DMS79 treated with DMSO at 0.1 percent for 48 hours (cell line): Measurements from ENCODE around the gene NFYA.
A peak's percentile ranks its signal among the peaks of the same experiment; 100 is the strongest.

Source experiments
- DNase-seq: peaks from one replicate; lab custom pipeline; 2025; lab: John Stamatoyannopoulos, UW

NFYA gene

DNA sequence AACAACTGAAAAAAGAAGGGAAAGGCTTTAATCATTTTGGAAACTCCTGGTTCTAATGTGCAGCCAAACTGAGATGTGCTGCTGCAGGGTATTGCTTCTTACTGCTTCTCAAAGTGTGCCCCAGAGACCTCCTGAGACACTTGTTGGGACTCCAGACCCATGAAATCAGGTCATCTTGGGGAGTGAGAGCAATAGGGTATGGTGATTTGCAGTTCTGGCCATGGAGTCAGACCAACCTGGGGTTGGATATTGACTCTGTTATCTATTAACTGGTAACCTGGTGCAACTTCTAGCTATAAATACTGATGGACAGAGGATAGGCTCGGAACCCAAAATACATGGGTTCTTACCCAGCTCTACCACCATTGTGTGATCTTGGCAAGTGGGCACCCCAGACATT, 26.7 kb upstream of the NFYA start:
- DNase-seq: no peak

- DNase-seq: no peak
Measured at GRCh38 chr6:41047306-41047705, 25.5 kb upstream of the NFYA start.

DNA sequence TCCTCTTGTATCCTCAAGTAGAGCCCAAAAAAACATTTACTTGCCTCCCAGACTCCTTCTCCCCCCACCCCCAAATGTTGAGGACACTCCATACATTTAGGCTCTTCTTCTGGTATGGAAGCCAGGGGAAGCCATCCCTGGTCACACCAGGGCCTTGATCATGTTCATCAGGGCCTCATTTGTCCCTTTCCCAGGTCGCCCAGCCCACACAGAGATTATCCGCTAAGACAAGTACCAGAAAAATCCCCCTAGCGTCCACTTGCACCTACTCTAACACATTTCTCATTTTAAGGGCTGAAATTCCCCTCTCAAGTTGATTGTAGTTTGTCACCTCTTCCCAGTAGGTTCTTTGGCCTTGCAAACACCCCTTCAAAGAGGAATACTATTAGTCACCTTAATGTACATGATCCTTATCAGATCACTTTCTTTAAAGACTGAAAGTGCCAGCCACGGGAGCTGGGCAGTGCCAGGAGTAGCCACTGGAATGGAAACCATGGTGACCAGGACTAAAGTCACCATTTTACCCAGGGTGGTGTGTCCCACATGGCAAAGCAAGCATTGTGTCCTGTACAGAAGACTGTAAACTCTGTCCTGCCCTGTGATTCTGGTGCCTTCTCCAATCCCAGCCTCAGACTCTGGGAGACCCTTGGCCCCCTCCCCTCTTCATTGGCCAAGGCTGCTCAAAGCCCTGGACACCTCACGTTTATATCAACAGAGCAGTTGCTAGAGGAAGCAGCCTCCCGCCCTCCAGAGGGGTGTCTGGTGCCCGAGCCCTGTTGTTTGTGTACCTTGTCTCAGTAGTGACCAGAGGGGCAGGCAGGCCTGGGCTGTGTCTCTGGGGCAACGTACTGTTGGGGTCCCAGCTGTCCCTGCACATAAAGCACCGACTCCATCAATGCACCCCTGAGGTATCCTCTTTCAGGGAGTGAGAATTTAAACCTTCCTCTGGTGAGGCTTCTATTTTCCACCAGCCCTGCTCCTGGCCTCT, 24.7 kb upstream of the NFYA start:
- DNase-seq: no peak

- no peak for DNase-seq
Measured at GRCh38 chr6:41049521-41049920, 23.3 kb upstream of the NFYA start.

- no peak for DNase-seq
Measured at GRCh38 chr6:41049955-41050354, 22.8 kb upstream of the NFYA start.

- no peak for DNase-seq
Measured at GRCh38 chr6:41050536-41050935, 22.2 kb upstream of the NFYA start.

- DNase-seq: no peak
Measured at GRCh38 chr6:41051873-41052272, 20.9 kb upstream of the NFYA start.

GRCh38 chr6:41053041-41053440, 19.7 kb upstream of the NFYA start, which contains the start of gene APOBEC2:
APOBEC2 (plus strand) TSS chr6:41053202; CDS start chr6:41053348, 146 bp downstream.
- DNase-seq: no peak

DNA sequence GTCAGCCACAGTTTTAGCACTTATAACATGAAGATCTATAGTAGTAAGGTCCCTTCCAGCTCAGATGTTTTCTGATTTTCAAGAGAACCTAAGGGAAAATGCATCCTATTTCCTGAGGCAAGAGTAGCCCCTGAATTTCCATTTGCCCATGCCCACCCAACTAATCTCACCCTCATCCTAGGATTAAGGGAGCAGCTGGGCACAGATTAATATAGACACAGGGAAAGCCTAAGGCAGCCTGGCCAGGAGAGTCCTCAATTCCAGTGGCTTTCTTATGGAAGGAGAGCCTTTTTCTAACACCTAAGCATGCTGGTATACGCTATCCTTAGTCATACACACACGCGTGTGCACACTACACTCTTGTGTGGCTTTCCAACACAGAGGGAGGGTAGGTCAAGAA, 18.3 kb upstream of the NFYA start:
- no peak for DNase-seq

GRCh38 chr6:41055149-41055548, 17.6 kb upstream of the NFYA start:
- DNase-seq: no peak

GRCh38 chr6:41056768-41057490, 15.8 kb upstream of the NFYA start:
- DNase-seq: no peak

GRCh38 chr6:41058783-41059181, 14.0 kb upstream of the NFYA start:
- DNase-seq: no peak

DNA sequence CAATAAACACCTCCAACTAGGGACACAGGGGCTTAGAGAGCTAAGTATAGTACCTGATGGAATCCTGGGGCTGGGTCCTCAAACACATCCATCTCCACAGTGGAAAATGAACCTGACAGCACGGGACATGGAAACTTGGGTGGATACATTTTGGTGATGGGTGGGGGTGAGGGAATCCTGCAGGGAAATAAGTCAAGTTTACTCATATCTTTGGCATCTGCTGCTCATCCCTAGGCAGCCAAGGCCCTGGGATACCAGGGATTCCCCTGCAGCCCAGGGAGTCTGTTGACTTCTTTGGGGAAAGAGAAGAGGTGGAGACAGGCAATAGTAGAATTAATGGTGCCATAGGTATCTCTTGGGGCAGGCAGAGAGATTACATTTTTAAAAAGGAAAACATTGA, 13.2 kb upstream of the NFYA start:
- DNase-seq: no peak

DNA sequence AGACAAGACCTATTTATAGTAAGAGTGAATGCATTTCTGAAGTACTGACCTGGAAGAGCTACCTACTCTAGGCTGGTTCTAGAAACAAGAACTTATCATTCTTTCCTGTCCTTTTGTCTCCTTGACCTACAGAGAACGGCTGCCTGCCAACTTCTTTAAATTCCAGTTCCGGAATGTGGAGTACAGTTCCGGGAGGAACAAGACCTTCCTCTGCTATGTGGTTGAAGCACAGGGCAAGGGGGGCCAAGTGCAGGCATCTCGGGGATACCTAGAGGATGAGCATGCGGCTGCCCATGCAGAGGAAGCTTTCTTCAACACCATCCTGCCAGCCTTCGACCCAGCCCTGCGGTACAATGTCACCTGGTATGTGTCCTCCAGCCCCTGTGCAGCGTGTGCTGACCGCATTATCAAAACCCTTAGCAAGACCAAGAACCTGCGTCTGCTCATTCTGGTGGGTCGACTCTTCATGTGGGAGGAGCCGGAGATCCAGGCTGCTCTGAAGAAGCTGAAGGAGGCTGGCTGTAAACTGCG, 11.5 kb upstream of the NFYA start:
- peak; percentile 51 for DNase-seq

DNA sequence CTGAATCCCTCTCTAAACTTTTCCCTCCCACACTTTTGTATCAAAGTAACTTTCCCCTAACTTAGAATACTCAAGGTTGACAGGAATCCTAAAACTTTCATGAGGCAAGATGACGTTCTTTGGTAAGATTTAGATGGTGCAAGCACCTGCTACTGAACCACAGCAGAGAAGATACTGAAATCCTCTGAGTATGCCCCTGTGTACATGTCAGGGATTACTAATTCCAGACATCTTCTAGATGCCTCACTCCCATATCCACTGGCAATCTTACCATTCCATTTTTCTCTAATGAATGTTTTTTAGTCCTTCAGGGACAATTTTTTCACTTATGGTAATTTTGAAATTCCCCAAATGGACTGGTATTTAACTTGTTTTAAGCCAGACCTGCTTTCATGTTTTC, 10.7 kb upstream of the NFYA start:
- DNase-seq: no peak

DNA sequence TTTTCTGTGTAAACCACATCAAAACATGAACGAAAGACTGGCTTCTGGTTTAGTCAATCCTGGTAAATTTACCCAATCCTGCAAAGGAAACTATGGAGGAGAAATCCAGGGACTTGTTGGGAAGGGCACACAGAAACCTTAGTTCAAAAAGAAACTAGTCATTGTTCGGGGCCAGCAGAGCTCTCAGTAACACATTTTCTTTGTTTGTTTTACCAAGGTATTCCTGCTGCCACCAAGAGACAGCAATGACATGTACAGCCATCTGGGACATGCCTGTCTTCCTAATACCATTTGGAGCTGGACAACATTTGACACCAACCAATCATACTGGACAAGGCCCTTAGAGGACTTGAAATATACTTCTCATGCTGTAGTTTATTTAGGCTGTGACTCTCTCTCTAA, 8.9 kb upstream of the NFYA start:
- DNase-seq: no peak

DNA sequence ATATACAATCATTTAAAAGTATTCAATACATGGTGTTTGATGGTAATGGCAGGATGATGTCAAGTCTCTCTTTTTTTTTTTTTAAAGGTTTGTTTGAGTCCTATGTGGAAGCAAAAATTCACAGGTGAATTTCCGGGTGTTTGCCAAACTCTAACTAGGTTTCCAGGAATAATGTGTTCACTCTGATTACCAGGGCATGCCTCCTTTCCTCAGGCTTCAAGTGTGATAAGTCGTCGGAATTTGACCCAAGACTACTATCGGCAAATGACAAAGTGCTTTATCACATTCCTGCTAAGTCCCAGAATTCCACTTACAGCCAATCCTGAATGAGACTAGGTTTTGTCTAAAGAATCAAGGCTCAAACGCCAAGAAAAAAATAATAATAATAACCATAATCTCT, 7.9 kb upstream of the NFYA start:
- DNase-seq: no peak

DNA sequence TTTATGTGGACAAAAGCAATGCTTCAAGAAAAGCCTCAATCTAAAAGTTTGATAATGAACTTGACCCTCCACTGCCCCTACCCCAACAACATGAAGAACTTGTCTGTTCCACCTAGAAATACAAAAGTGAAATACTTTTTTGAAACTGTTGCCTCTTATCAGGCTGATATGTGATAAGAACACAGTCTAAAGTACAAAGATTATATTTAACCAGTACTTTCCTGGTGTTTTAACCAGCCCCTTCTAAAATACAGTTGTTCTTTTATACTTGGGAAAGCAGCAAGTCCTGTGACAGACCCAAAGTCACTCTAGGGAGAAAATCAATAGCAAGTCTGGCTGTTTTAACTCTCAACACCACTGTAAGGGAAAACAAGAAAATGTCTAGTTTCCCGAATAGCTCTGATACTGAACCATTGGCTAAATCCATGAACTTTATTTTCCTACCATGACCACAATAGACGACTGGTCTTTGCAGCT, 7.2 kb upstream of the NFYA start:
- no peak for DNase-seq

DNA sequence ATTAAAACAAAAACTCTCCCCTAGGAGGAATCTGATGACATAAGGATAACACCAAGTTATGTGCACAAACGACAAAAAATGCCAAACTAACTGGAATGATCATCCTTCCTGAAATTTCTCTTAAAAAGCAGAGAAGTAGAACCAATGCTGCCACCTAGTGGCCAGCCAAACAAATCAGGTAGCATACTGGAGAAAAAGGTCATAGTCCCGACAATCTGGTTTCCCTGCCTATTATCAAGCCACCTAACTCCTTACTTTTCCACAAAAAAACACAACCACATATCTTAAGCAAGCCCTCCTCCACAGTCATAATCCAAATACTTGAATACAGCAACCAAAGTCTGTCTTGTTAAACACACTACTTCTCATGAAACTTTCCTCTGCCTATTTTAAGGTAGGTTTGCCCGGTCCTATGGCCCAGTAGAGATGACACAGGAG, 5.9 kb upstream of the NFYA start:
- DNase-seq: peak; percentile 77

- DNase-seq: peak; percentile 80
Measured at GRCh38 chr6:41071501-41071922, 1.3 kb upstream of the NFYA start.

DNA sequence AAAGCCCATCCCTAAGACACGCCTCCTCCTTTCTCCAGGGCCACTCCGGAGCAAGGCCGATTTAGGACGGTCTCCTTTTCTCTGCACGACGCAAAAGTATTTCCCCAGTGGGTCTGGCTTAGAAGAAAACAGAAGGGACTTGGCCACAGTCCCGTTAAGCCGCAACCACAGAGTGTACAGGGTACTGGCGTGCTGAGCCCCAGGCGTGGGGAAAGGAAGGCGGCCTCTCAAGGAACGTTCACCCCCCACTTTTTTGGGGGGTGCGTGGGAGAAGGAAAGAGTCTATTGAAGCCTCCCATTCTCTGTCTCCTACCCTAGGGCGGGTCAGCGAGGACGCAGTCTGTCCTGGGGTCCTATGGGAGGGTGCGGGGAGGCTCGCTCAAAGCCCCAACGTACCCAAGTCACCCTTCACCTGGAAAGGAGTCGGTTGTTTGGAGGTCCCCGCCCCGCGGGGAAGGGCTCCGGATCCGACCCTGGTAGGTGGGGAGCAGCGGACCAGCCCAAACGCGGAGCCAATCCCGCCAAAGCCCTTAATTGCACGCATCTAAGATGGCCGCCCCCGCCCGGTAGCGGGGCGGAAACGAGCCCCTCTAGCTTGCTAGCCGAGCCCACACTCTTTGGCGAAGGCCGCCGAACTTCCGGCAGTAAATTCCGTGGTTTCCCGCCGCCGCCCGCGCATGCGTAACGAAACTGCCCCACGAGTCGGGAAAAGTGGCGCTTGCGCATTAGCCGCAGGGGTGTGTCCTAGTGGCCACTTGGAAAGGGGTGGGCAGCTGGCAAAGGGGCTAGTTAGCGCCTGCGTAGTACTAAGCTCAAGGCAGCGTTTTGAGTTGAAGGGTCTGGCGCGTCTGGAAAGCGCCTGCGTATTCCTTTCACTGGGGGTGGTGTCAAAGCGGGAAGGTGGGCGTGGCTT, 595 bp upstream of the NFYA start, which contains the start of gene OARD1:
TSS of gene OARD1 (minus strand) at position 434 of the 913 bp plus-strand sequence. CDS start 722 bp downstream, outside the sequence.
- peak; percentile 100 for DNase-seq
